Fibroblast of peridontal ligament (primary cell): ENCODE measurements around the gene STK17A.
A peak's percentile ranks its signal among the peaks of the same experiment; 100 is the strongest.
"Not testable (repeated sequence)": the region's sequence is repeated elsewhere in the genome, so short reads cannot be mapped to it uniquely, and the experiment has no call there.

Source experiments
- DNase-seq: peaks from one replicate; pipeline ENCODE4 v3.0.0-alpha.2; 2010; ENCODE audit errors: extremely low read depth

Gene STK17A

GRCh38 chr7:43596426-43596825, 13.5 kb downstream of the STK17A start:
- not testable (repeated sequence) for DNase-seq

GRCh38 chr7:43600056-43600455, 17.1 kb downstream of the STK17A start:
- no peak for DNase-seq

- DNase-seq = no peak
Observed at GRCh38 chr7:43602256-43602655, 19.3 kb downstream of the STK17A start.

- no peak for DNase-seq
Observed at GRCh38 chr7:43604251-43604650, 21.3 kb downstream of the STK17A start.

- no peak for DNase-seq
Observed at GRCh38 chr7:43609097-43609496, 26.2 kb downstream of the STK17A start.

- no peak for DNase-seq
Observed at GRCh38 chr7:43612128-43612527, 29.2 kb downstream of the STK17A start.

GRCh38 chr7:43612599-43613589, 30.0 kb downstream of the STK17A start:
- DNase-seq = peak; percentile 82

- DNase-seq = no peak
Observed at GRCh38 chr7:43615558-43616145, 32.7 kb downstream of the STK17A start.

- no peak for DNase-seq
Observed at GRCh38 chr7:43616977-43617376, 34.1 kb downstream of the STK17A start.

- DNase-seq = no peak
Observed at GRCh38 chr7:43618073-43618472, 35.2 kb downstream of the STK17A start.

- DNase-seq = no peak
Observed at GRCh38 chr7:43619213-43620012, 36.5 kb downstream of the STK17A start.

- DNase-seq = no peak
Observed at GRCh38 chr7:43621729-43622448, 39.0 kb downstream of the STK17A start.

GRCh38 chr7:43624156-43624555, 41.2 kb downstream of the STK17A start:
- DNase-seq = no peak

GRCh38 chr7:43625453-43625852, 42.5 kb downstream of the STK17A start:
- DNase-seq = no peak

GRCh38 chr7:43625980-43626379, 43.1 kb downstream of the STK17A start:
- no peak for DNase-seq

- DNase-seq = no peak
Observed at GRCh38 chr7:43626695-43627094, 43.8 kb downstream of the STK17A start.

- not testable (repeated sequence) for DNase-seq
Observed at GRCh38 chr7:43627798-43628197, 44.9 kb downstream of the STK17A start.

- no peak for DNase-seq
Observed at GRCh38 chr7:43628431-43628830, 45.5 kb downstream of the STK17A start.

- no peak for DNase-seq
Observed at GRCh38 chr7:43629857-43630256, 46.9 kb downstream of the STK17A start.

GRCh38 chr7:43630482-43630881, 47.6 kb downstream of the STK17A start:
- no peak for DNase-seq

- DNase-seq = no peak
Observed at GRCh38 chr7:43631559-43631958, 48.7 kb downstream of the STK17A start.

GRCh38 chr7:43632746-43633145, 49.8 kb downstream of the STK17A start:
- DNase-seq = no peak
